Posterior cingulate gyrus (tissue), 11 donors: ENCODE measurements around the gene C4orf54.

Source experiments
- DNase-seq, 10 donors: peaks; one replicate each; pipeline versions ENCODE4 v3.0.0 to v3.0.0-alpha.2; 2020 to 2021; ENCODE audit warnings: mixed read lengths in 3 of 10
- intact Hi-C: fragments of 100-400 bp; cut with DNase I; formaldehyde crosslinking; loops from one replicate; pipeline ENCODE4 v1.15.1; 2023

Gene C4orf54

GRCh38 chr4:99652596-99653436 is 4.8 kb downstream of the C4orf54 start:
- intact Hi-C loops = no loop called here

GRCh38 chr4:99651811-99652485 is 5.7 kb downstream of the C4orf54 start:
- DNase-seq = peak in 2 of 10 donors; percentile 75 to 87
- intact Hi-C loops = no loop called here

More at GRCh38 chr4:99652596-99653436, 4.8 kb downstream of the C4orf54 start:
- peak in 2 of 10 donors; percentile 87 to 88 for DNase-seq

GRCh38 chr4:99651016-99651769 is 6.4 kb downstream of the C4orf54 start:
- peak in 2 of 10 donors; percentile 68 to 82 for DNase-seq
- intact Hi-C loops = no loop called here

- intact Hi-C loops = no loop called here
- DNase-seq = peak in 2 of 10 donors; percentile 60 to 81
Measured at GRCh38 chr4:99649778-99650177, 7.8 kb downstream of the C4orf54 start.

GRCh38 chr4:99649208-99649607 is 8.4 kb downstream of the C4orf54 start:
- peak in 1 of 10 donors; percentile 78 for DNase-seq
- intact Hi-C loops = no loop called here

- DNase-seq = no peak
- intact Hi-C loops = no loop called here
Measured at GRCh38 chr4:99648321-99648720, 9.3 kb downstream of the C4orf54 start.

GRCh38 chr4:99647071-99647470 is 10.6 kb downstream of the C4orf54 start:
- intact Hi-C loops = no loop called here
- DNase-seq = no peak

GRCh38 chr4:99645638-99646037 is 12.0 kb downstream of the C4orf54 start:
- intact Hi-C loops = no loop called here
- no peak for DNase-seq

- intact Hi-C loops = no loop called here
Measured at GRCh38 chr4:99645036-99645435, 12.6 kb downstream of the C4orf54 start.

GRCh38 chr4:99644453-99644852 is 13.2 kb downstream of the C4orf54 start:
- intact Hi-C loops = no loop called here
- DNase-seq = no peak

More at GRCh38 chr4:99645036-99645435, 12.6 kb downstream of the C4orf54 start:
- DNase-seq = no peak

GRCh38 chr4:99642725-99643489 is 14.7 kb downstream of the C4orf54 start:
- peak in 1 of 10 donors; percentile 9 for DNase-seq
- intact Hi-C loops = no loop called here

- DNase-seq = no peak
- intact Hi-C loops = no loop called here
Measured at GRCh38 chr4:99640676-99641075, 17.0 kb downstream of the C4orf54 start.

- intact Hi-C loops = no loop called here
- no peak for DNase-seq
Measured at GRCh38 chr4:99637174-99637573, 20.5 kb downstream of the C4orf54 start.

GRCh38 chr4:99636422-99636821 is 21.2 kb downstream of the C4orf54 start:
- intact Hi-C loops = no loop called here

GRCh38 chr4:99635601-99636000 is 22.0 kb downstream of the C4orf54 start:
- DNase-seq = no peak
- intact Hi-C loops = no loop called here

More at GRCh38 chr4:99636422-99636821, 21.2 kb downstream of the C4orf54 start:
- DNase-seq = no peak

- no peak for DNase-seq
- intact Hi-C loops = no loop called here
Measured at GRCh38 chr4:99634742-99635360, 22.8 kb downstream of the C4orf54 start.

- intact Hi-C loops = no loop called here
- DNase-seq = no peak
Measured at GRCh38 chr4:99633772-99634171, 23.9 kb downstream of the C4orf54 start.

- DNase-seq = no peak
- intact Hi-C loops = no loop called here
Measured at GRCh38 chr4:99630857-99631360, 26.7 kb downstream of the C4orf54 start.

GRCh38 chr4:99629962-99630554 is 27.6 kb downstream of the C4orf54 start:
- intact Hi-C loops = no loop called here
- DNase-seq = no peak
